HepG2 (cell line): ENCODE data around the gene PFAS. TPM values are rescaled to one million over a fixed set of nuclear protein-coding genes. Genes with fewer than 3 reads are reported as not detected.
A peak's percentile ranks its signal among the peaks of the same experiment; 100 is the strongest.

Experiments used
- ATAC-seq: fragments of 200-7000 bp; cut with Tn5 transposase; 3 replicates; pipeline ENCODE4 v1.9.1; 2020; ENCODE audit warnings: mild to moderate bottlenecking, moderate library complexity
- BruUV-seq: library from RNA; stranded (reverse); fragments of 400-500 nt; replicated peaks from 2 replicates; lab custom pipeline; 2021; lab: Mats Ljungman, UMichigan
- CTCF ChIA-PET: fragments of 300-600 bp; formaldehyde crosslinking; extraction: SDS; loops from one replicate; lab custom pipeline; 2021; ENCODE audit warnings: low total read pairs, inconsistent platforms, low intra/inter-chr PET ratio; lab: Yijun Ruan, JAX
- POLR2A ChIA-PET: fragments of 350-600 bp; sonication (Branson Sonifier 250); formaldehyde crosslinking; loops from one replicate; lab custom pipeline; 2020; ENCODE audit warnings: antibody characterized with exemption, inconsistent platforms; lab: Yijun Ruan, JAX
- DNase-seq: peaks from one replicate; pipeline ENCODE4 v3.0.0-alpha.2; 2015; ENCODE audit warnings: low spot score
- FAIRE-seq: peaks from 3 replicates; lab custom pipeline; 2011; peaks lifted over from hg19 to GRCh38; lab: Jason Lieb, UNC
- H2AFZ ChIP-seq: one replicate; pipeline ENCODE4 v1.6.1; 2011; ENCODE audit warnings: low read length, inconsistent platforms
- H3K27ac ChIP-seq: fragments of 300-600 bp; 3 replicates; pipeline ENCODE4 v1.8.0; 2011; ENCODE audit warnings: mixed run types, mild to moderate bottlenecking, mixed read lengths, low read length, inconsistent platforms; ENCODE audit not compliant: insufficient read depth; ENCODE audit errors: extremely low read length
- H3K27me3 ChIP-seq, 2 experiments: fragments of 200-600 bp in 1 of 2; 2 replicates in 1 of 2; 3 replicates in 1 of 2; pipeline versions ENCODE4 v1.6.0 to v1.8.0; 2011; ENCODE audit warnings: low read length in 2 of 2, mild to moderate bottlenecking in 2 of 2, moderate library complexity in 2 of 2, inconsistent platforms in 1 of 2; ENCODE audit not compliant: insufficient read depth in 2 of 2, control insufficient read depth in 1 of 2
- H3K36me3 ChIP-seq, 2 experiments: fragments of 200-600 bp in 1 of 2; replicated peaks in 1 of 2; 2 replicates in 1 of 2; 3 replicates in 1 of 2; pipeline versions ENCODE4 v1.5.1 to v1.8.0; 2011; ENCODE audit warnings: low read length in 2 of 2, inconsistent platforms in 1 of 2; ENCODE audit not compliant: insufficient read depth in 2 of 2, control insufficient read depth in 1 of 2
- H3K4me1 ChIP-seq: 2 replicates; pipeline ENCODE4 v1.5.1; 2012; ENCODE audit warnings: low read length, inconsistent platforms; ENCODE audit not compliant: insufficient read depth
- H3K4me2 ChIP-seq: 2 replicates; pipeline ENCODE4 v1.6.0; 2011; ENCODE audit warnings: low read depth, low read length, inconsistent platforms
- H3K4me3 ChIP-seq, 3 experiments: fragments of 200-600 bp in 1 of 3; sonication (generic), shearing (Covaris generic) in 1 of 3; replicated peaks in 1 of 3; 2 replicates each; pipeline ENCODE4 v1.5.1; 2011 to 2016; ENCODE audit warnings: low read length in 3 of 3, inconsistent platforms in 2 of 3, low read depth in 2 of 3, mild to moderate bottlenecking in 2 of 3, control low read depth in 1 of 3, mixed read lengths in 1 of 3; ENCODE audit not compliant: insufficient read depth in 1 of 3
- H3K79me2 ChIP-seq: one replicate; pipeline ENCODE4 v1.6.1; 2011; ENCODE audit warnings: low read length, inconsistent platforms; ENCODE audit not compliant: insufficient read depth
- H3K9ac ChIP-seq: 2 replicates; pipeline ENCODE4 v1.6.0; 2011; ENCODE audit warnings: mild to moderate bottlenecking, low read depth, low read length, inconsistent platforms; ENCODE audit not compliant: insufficient read depth
- H3K9me3 ChIP-seq: 2 replicates; pipeline ENCODE4 v1.5.1; 2012; ENCODE audit warnings: mild to moderate bottlenecking, low read length
- H4K20me1 ChIP-seq: 2 replicates; pipeline ENCODE4 v1.6.0; 2011; ENCODE audit warnings: inconsistent platforms, mild to moderate bottlenecking, low read length, moderate library complexity; ENCODE audit not compliant: insufficient read depth
- BCL6 ChIP-seq: IDR thresholded peaks from 2 replicates; pipeline ENCODE4 v1.6.1; 2016; ENCODE audit warnings: missing genetic modification reagents, missing compliant biosample characterization
- DMAP1 ChIP-seq: IDR thresholded peaks from 2 replicates; pipeline ENCODE4 v1.6.1; 2016
- FOSL1 ChIP-seq: sonication (generic); formaldehyde crosslinking; IDR thresholded peaks from 2 replicates; pipeline ENCODE4 v1.9.0; 2021; ENCODE audit warnings: missing genetic modification reagents, borderline replicate concordance
- HOXA5 ChIP-seq: sonication (generic); formaldehyde crosslinking; IDR thresholded peaks from 2 replicates; pipeline ENCODE4 v1.4.0; 2020; ENCODE audit warnings: missing genetic modification reagents
- KDM3A ChIP-seq: IDR thresholded peaks from 2 replicates; pipeline ENCODE4 v1.6.1; 2018; ENCODE audit warnings: low read depth, missing compliant biosample characterization
- MED1 ChIP-seq: sonication (generic); formaldehyde crosslinking; IDR thresholded peaks from 2 replicates; pipeline ENCODE4 v1.4.0; 2020; ENCODE audit warnings: missing genetic modification reagents
- MTF2 ChIP-seq: sonication (generic); formaldehyde crosslinking; IDR thresholded peaks from 2 replicates; pipeline ENCODE4 v1.5.0; 2020; ENCODE audit warnings: missing genetic modification reagents, borderline replicate concordance
- RARA ChIP-seq: IDR thresholded peaks from 2 replicates; pipeline ENCODE4 v1.6.1; 2016; ENCODE audit warnings: missing genetic modification reagents, missing compliant biosample characterization
- RXRB ChIP-seq: IDR thresholded peaks from 2 replicates; pipeline ENCODE4 v1.6.1; 2016; ENCODE audit warnings: borderline replicate concordance, missing genetic modification reagents, missing compliant biosample characterization
- ZBTB8A ChIP-seq: sonication (generic); formaldehyde crosslinking; IDR thresholded peaks from 2 replicates; pipeline ENCODE4 v1.4.0; 2020; ENCODE audit warnings: mild to moderate bottlenecking, low read depth, missing genetic modification reagents, borderline replicate concordance
- ZNF124 ChIP-seq: sonication (generic); formaldehyde crosslinking; IDR thresholded peaks from 2 replicates; pipeline ENCODE4 v1.4.0; 2020; ENCODE audit warnings: missing genetic modification reagents
- ZNF496 ChIP-seq: sonication (generic); formaldehyde crosslinking; IDR thresholded peaks from 2 replicates; pipeline ENCODE4 v1.8.1; 2023; ENCODE audit warnings: mild to moderate bottlenecking, moderate library complexity, missing genetic modification reagents; ENCODE audit not compliant: insufficient replicate concordance
- ZNF629 ChIP-seq: sonication (generic); formaldehyde crosslinking; conservative IDR thresholded peaks from 2 replicates; pipeline ENCODE4 v1.5.0; 2020; ENCODE audit warnings: missing genetic modification reagents
- ZNF724P ChIP-seq: sonication (generic); formaldehyde crosslinking; IDR thresholded peaks from 2 replicates; pipeline ENCODE4 v1.8.0; 2022; ENCODE audit warnings: missing genetic modification reagents, borderline replicate concordance
- WGBS: methylation state at CpG from one replicate; pipeline ENCODE4 v1.1.6; 2017; ENCODE audit warnings: low lambda C conversion rate; 5-methylcytosine and 5-hydroxymethylcytosine counted together
- in situ Hi-C: cut with HindIII; loops from 2 replicates; pipeline ENCODE4 v1.10.0; 2017; ENCODE audit warnings: low pct_unique_long_range_greater_than_20kb; ENCODE audit not compliant: extremely low pct_ligation_motif_present
- intact Hi-C: fragments of 100-400 bp; cut with micrococcal nuclease; formaldehyde crosslinking; loops from one replicate; pipeline ENCODE4 v1.10.0; 2022; ENCODE audit not compliant: unreplicated experiment
- polyA plus RNA-seq, 8 experiments: library from polyadenylated mRNA; depleted of rRNA in 3 of 8; stranded (reverse) in 7 of 8; unstranded in 1 of 8; fragments of >200 nt; fragmentation: Illumina TruSeq in 4 of 8; extraction: Trizol in 4 of 8; gene quantifications; 2 replicates each; pipeline versions ENCODE4 v1.2.1 to v1.2.3, GENCODE V29; 2011 to 2016; ENCODE audit warnings: low read depth in 4 of 8, missing spikeins in 1 of 8, mixed read lengths in 1 of 8; ENCODE audit not compliant: insufficient read depth in 1 of 8
- total RNA-seq, 5 experiments: library from RNA; depleted of rRNA; stranded (reverse); fragments of >200 nt; fragmentation: Illumina TruSeq; extraction: Trizol; gene quantifications; 2 replicates each; pipeline ENCODE4 v1.2.3, GENCODE V29; 2016; ENCODE audit warnings: low read depth in 1 of 5
- TF ChIP-seq, protein P1 (sequence below): sonication (generic); formaldehyde crosslinking; IDR thresholded peaks from 2 replicates; pipeline ENCODE4 v1.5.0; 2020; ENCODE audit warnings: mild to moderate bottlenecking, missing genetic modification reagents, moderate library complexity
- TF ChIP-seq, protein P2 (sequence below): sonication (generic); formaldehyde crosslinking; IDR thresholded peaks from 2 replicates; pipeline ENCODE4 v1.4.0; 2020; ENCODE audit warnings: missing genetic modification reagents

PFAS gene
- total and polyA plus RNA-seq, 2 of the 13 experiments (the other 11 are each of a cell fraction or from before 2014, with no cell fraction given), result 49.4 to 58.2 TPM

DNA sequence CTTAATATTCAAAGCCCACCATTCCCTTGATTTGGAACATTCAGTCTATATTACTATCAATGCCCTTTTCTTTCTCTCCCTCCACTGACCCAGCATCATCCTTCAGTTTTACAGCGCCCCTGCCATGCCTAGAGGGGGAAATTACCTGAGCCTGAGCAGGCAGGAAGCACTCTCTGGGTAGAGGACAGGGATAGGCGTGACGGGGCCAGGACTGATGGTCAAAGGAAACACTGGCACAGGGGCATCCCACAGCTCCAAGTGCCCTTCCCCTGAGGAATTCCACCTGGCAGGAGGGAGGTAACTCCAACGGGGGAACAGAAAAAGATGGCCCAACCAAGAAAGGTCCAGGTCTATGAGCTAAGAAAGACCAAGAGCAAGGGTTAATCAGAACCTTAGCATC, 11.2 kb upstream of the PFAS start:
- Histone ChIP-seq H2AFZ (no peak overlapping the region), H3K4me3 (no peak overlapping the region), H3K79me2 (peaks cover 1% of the 10 kb centered on the region), H3K27me3 (no peaks in the 10 kb centered on the region), H4K20me1 (no peaks in the 10 kb centered on the region), H3K9me3 (no peaks in the 10 kb centered on the region), H3K27ac (no peak overlapping the region), H3K9ac (no peak overlapping the region), H3K4me1 (peaks cover 17% of the 10 kb centered on the region; the same call in 1 of the 2 replicates), H3K4me2 (no peak overlapping the region), H3K36me3 (peaks cover 29 to 75% of the 10 kb centered on the region in 2 experiments)
- CTCF ChIA-PET, result no interaction called here
- FAIRE-seq (no peak), ATAC-seq (no peak), DNase-seq (no peak)
- intact Hi-C loops, result no loop called here
- WGBS, result 95% methylated on average over 4 of the region's 4 CpGs
- POLR2A ChIA-PET, result interaction anchor here (1.0 to 1.3 kb wide), 2 partner anchors 10 to 58 kb away, joined by 4 to 12 read pairs; partner anchors contain the start of genes CTC1 and SLC25A35
- TF ChIP-seq RXRB (no peak), MED1 (CRISPR knock-in tag) (no peak), KDM3A (no peak), HOXA5 (CRISPR knock-in tag) (no peak), ZNF629 (CRISPR knock-in tag) (no peak), ZNF496 (CRISPR knock-in tag) (no peak), ZNF124 (CRISPR knock-in tag) (no peak)
- BruUV-seq, result TSS peak; percentile 41
- in situ Hi-C loops, result no loop called here

DNA sequence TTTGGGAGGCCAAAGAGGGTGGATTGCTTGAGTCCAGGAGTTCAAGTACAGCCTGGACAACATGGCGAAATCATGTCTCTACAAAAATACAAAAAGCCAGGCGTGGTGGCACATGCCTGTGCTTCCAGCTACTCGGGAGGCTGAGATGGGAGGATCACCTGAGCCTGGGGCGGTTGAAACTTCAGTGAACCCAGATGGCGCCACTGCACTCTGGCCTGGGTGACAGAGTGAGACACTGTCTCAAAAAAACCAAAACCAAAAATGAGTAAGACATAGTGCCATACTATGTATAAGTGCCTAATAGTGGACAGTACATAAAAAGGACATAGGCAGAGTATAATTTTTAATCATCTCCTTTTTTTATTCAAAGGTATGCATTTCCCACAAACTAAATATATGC, 5.3 kb upstream of the PFAS start:
- FAIRE-seq, result no peak
- Histone ChIP-seq H3K9me3 (no peaks in the 10 kb centered on the region), H2AFZ (no peak overlapping the region), H3K9ac (no peak overlapping the region), H3K36me3 (peaks cover 2 to 32% of the 10 kb centered on the region in 2 experiments; a peak in 4 of 5 replicates), H3K27me3 (no peaks in the 10 kb centered on the region; a peak in 1 of 5 replicates), H3K4me2 (no peak overlapping the region), H3K27ac (no peak overlapping the region), H4K20me1 (no peaks in the 10 kb centered on the region; the same call in 1 of the 2 replicates), H3K79me2 (peaks cover 33% of the 10 kb centered on the region), H3K4me3 (no peak overlapping the region), H3K4me1 (peaks cover 23% of the 10 kb centered on the region)
- CTCF ChIA-PET, result no interaction called here
- in situ Hi-C loops (no loop called here), intact Hi-C loops (no loop called here)
- DNase-seq, result no peak
- POLR2A ChIA-PET, result interaction anchor here (1.2 kb wide), 1 partner anchor 45 kb away, joined by 3 read pairs; the partner anchor contains the start of gene RANGRF
- WGBS, result 88% methylated on average over 5 of the region's 5 CpGs
- ATAC-seq, result no peak
- no TSS peak for BruUV-seq
- TF ChIP-seq BCL6 (CRISPR knock-in tag) (no peak), ZNF724P (CRISPR knock-in tag) (no peak), ZBTB8A (CRISPR knock-in tag) (no peak), RARA (CRISPR knock-in tag) (peak; percentile 36; the same call in 1 of the 2 replicates), DMAP1 (no peak), FOSL1 (CRISPR knock-in tag) (no peak), MTF2 (no peak)
- TF ChIP-seq, protein P1, sequence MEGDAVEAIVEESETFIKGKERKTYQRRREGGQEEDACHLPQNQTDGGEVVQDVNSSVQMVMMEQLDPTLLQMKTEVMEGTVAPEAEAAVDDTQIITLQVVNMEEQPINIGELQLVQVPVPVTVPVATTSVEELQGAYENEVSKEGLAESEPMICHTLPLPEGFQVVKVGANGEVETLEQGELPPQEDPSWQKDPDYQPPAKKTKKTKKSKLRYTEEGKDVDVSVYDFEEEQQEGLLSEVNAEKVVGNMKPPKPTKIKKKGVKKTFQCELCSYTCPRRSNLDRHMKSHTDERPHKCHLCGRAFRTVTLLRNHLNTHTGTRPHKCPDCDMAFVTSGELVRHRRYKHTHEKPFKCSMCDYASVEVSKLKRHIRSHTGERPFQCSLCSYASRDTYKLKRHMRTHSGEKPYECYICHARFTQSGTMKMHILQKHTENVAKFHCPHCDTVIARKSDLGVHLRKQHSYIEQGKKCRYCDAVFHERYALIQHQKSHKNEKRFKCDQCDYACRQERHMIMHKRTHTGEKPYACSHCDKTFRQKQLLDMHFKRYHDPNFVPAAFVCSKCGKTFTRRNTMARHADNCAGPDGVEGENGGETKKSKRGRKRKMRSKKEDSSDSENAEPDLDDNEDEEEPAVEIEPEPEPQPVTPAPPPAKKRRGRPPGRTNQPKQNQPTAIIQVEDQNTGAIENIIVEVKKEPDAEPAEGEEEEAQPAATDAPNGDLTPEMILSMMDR (CRISPR knock-in tag), result peak; percentile 18; the same call in 1 of the 2 replicates
- TF ChIP-seq, protein P2, sequence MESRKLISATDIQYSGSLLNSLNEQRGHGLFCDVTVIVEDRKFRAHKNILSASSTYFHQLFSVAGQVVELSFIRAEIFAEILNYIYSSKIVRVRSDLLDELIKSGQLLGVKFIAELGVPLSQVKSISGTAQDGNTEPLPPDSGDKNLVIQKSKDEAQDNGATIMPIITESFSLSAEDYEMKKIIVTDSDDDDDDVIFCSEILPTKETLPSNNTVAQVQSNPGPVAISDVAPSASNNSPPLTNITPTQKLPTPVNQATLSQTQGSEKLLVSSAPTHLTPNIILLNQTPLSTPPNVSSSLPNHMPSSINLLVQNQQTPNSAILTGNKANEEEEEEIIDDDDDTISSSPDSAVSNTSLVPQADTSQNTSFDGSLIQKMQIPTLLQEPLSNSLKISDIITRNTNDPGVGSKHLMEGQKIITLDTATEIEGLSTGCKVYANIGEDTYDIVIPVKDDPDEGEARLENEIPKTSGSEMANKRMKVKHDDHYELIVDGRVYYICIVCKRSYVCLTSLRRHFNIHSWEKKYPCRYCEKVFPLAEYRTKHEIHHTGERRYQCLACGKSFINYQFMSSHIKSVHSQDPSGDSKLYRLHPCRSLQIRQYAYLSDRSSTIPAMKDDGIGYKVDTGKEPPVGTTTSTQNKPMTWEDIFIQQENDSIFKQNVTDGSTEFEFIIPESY (CRISPR knock-in tag), result peak; percentile 84
